B cell (primary cell): Measurements from ENCODE around the gene SLF2.

Source experiments
- EZH2 ChIP-seq: IDR thresholded peaks from 2 replicates; pipeline ENCODE4 v1.6.1; 2012; ENCODE audit warnings: borderline replicate concordance, low read depth, mild to moderate bottlenecking, moderate library complexity, low read length; ENCODE audit not compliant: insufficient read depth, poor library complexity, severe bottlenecking
- TF ChIP-seq, protein P1 (sequence below): fragments of 200-600 bp; IDR thresholded peaks from one replicate; pipeline ENCODE4 v1.8.0; 2022; ENCODE audit warnings: antibody characterized with exemption, mild to moderate bottlenecking

DNA sequence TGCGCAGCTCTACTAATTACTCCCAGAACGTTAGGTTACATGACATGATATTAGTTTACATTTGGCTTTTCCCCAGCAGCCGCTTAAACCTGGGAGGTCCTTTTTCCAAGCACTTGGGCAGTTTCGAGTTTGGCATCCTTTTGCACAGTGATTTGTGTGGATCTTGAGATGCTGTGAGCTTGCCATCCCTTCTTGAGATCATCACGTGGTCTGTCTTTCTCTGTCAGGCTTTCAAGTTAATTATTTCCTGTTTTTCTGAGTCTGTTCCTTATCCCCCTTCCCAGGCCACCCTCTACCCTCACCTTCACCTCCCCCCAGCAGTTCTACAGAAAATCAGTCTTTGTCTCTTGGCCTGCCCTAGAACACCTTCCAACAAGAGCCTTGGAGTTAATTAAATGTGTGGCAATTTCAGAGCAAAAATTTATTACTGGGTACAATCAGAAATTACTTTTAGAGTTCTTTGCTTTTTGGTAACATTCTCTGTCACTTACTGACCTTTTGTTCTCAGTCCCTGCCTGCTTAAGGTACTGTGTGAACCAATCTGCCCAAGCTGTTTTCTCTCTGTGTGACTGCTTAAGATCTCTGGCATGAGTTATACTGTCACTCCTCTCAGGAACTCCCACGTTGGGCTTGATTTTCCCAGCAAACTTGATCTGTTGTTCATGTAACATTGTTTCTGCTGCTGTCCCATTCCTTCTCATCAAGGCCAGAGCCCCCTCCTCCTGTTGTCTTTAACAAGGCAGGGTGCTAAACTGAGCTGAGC is 3.1 kb upstream of the SLF2 start:
- TF ChIP-seq, protein P1, sequence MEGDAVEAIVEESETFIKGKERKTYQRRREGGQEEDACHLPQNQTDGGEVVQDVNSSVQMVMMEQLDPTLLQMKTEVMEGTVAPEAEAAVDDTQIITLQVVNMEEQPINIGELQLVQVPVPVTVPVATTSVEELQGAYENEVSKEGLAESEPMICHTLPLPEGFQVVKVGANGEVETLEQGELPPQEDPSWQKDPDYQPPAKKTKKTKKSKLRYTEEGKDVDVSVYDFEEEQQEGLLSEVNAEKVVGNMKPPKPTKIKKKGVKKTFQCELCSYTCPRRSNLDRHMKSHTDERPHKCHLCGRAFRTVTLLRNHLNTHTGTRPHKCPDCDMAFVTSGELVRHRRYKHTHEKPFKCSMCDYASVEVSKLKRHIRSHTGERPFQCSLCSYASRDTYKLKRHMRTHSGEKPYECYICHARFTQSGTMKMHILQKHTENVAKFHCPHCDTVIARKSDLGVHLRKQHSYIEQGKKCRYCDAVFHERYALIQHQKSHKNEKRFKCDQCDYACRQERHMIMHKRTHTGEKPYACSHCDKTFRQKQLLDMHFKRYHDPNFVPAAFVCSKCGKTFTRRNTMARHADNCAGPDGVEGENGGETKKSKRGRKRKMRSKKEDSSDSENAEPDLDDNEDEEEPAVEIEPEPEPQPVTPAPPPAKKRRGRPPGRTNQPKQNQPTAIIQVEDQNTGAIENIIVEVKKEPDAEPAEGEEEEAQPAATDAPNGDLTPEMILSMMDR: no peak
- no peak for TF ChIP-seq EZH2
